Right ventricle myocardium inferior (tissue), 1 donor: ENCODE results near the gene FAM163B. TPM values are rescaled to one million over a fixed set of nuclear protein-coding genes. Genes with fewer than 3 reads are reported as not detected.
A peak's percentile ranks its signal among the peaks of the same experiment; 100 is the strongest.

Experiments used
- ATAC-seq: fragments of 200-7000 bp; cut with Tn5 transposase; one replicate; pipeline ENCODE4 v1.9.1; 2020; ENCODE audit warnings: mild to moderate bottlenecking, moderate library complexity
- DNase-seq: peaks from one replicate; pipeline ENCODE4 v3.0.0; 2021; ENCODE audit errors: missing footprints
- intact Hi-C: fragments of 100-400 bp; cut with DNase I; formaldehyde crosslinking; loops from one replicate; pipeline ENCODE4 v1.11.0; 2022
- total RNA-seq: library from RNA; stranded (reverse); fragmentation: NEBNext Ultra II Directional; extraction: Animal tissue kit (Norgen Biotek cat#: 25700); gene quantifications from one replicate; pipeline ENCODE4 v1.2.1, GENCODE V29; 2021
- donor health status: DM: no; HTN: yes; CAD: no; lungs with severe emphysema.

Gene FAM163B
- total RNA-seq, 1 donor from 2014 or later, result 0.22 TPM

- ATAC-seq (no peak), DNase-seq (no peak)
- intact Hi-C loops, result loop anchor here (2.0 kb wide), 1 partner anchor 19 kb away; no protein-coding TSS in a partner anchor
Measured at GRCh38 chr9:133539991-133540697, 69.0 kb downstream of the FAM163B start.

DNA sequence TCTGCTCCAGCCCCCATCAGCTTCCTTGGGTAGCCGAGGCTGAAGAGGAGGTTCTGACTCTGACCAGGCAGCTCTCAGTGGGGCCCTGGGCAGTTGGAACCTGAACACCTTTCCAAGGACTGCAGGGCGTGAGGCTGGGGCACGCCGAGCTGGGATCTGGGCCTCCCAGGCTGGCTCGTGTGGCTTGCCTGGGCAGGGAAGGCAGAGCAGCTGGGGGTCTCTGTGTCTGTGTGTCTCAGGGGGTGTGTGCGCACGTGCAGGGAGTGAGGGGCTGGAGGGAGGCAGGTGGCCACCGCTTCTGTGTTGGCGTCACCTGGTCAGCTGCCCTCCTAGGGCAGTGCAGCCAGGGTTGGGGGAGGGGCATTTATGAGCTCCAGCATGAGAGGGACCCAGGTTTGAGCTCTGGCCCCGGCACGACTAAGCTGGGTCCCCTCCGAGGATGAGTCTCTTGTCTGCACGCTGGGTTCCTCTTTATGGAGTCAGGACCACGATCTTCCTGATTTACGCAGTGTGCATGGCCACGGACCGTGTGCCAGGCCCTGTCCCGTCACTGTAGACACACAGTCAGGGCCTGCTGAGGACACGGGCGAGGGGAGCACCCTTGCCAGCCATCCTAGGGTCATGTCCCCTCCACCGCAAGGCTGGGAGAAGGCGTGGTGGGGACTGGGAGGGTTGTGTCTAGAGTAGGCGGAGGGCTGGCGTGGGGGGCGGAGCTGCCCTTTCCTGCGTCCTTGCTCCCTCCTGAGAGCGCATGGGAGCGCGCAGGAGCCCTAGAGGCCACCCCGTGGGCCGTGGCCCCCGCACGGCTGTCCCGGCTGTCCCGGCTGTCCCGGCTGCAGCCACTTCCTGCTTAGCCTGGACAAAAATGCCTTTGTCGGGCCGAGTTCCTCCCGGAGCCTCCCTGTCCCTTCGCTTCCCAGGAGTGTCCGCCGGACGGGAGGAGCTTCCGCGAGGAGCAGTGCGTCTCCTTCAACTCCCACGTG, 70.0 kb downstream of the FAM163B start:
- intact Hi-C loops, result loop anchor here (2.0 kb wide), 1 partner anchor 20 kb away; no protein-coding TSS in a partner anchor
- peak; percentile 81 for DNase-seq
- ATAC-seq, result peak; percentile 74

DNA sequence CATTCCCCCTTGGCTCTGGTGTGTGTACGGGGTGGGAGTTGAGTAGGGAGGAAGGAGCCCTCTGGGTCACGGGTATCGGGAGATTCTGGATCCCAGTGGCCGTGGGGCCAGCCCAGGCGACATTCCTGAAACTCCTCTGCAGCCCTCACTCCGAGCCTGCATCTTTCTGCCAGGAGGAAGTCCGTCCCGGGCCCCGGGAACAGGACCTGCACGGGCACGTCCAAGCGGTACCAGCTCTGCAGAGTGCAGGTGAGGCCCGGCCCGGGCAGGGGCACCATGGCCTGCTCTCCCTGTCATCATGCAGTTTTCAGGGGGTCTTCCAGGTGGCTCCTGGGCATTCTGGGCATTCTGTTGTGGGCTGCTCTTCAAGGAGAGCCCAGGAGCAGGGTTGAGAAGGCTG, 71.0 kb downstream of the FAM163B start:
- intact Hi-C loops, result loop anchor here (2.0 kb wide), 1 partner anchor 21 kb away; no protein-coding TSS in a partner anchor
- ATAC-seq, result no peak
- no peak for DNase-seq

GRCh38 chr9:133537257-133537656, 71.9 kb downstream of the FAM163B start:
- DNase-seq (no peak), ATAC-seq (no peak)
- intact Hi-C loops, result no loop called here

DNA sequence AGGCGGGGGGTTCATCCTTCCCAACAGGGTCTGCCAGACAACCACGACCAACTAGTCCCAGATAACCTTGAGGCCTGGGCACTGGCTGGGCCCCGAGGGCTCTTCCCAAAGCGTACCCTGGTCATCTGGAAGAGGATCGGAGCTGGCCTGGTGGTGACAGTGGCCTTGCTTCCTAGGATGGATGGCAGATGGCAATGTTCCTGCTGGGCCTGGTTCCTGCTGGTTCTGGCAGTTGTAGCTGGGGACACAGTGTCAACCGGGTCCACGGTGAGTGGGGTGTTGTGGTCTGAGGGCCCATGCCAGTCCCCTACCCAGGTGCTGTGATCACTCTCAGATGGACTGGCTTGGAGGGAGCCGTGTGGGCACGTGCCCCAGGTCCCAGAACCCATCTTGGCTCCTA, 72.7 kb downstream of the FAM163B start:
- DNase-seq, result no peak
- intact Hi-C loops, result no loop called here
- no peak for ATAC-seq

DNA sequence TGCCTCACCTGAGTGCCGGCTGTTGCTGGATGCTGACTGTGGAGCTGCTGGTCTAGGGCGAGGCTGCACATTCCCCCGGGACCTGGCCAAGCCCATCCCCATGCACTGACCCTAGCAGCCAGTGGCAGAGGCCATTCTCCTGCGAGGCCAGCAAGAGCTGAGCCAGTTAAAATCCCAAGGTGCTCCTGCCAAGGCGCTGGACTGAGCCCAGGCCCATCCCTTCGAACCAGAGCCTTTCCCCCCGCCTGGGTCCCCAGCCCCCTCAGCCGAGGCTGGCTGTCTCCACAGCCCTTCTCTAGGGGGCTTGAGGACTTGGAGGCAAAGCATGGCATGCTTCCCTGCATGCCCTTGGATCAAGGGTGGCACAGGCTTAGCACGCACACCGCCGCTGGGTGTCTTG, 73.1 kb downstream of the FAM163B start:
- DNase-seq (no peak), ATAC-seq (no peak)
- intact Hi-C loops, result no loop called here

DNA sequence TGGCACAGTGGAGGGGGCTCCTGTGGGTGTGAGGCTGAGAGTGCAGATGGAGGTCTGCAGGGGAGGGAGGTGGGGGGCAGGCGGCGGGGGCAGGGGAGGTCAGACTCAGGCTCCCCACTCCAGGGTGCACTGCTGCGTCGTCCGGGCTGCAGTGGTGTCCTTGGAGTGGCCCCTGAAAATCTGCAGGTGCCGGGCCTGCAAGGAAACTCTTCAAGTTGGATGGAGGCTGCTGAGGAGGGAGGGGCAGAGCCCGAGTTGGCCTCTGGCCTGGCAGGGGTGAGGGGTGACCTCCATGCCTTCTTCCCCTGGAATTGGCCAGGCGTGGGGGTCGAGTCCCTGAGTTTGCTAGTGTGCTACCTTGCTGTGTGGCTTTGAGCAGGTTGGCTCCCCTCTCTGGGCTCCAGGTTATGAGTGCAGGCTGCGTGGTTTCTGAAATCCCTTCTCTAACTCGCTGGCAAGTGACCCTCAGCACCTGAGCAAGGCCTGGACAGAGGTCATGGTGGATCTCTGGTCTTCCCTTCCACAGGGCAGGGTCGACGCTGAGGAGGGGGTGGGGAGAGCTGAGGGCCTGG, 73.8 kb downstream of the FAM163B start:
- ATAC-seq (no peak), DNase-seq (no peak)
- intact Hi-C loops, result loop anchor here (2.0 kb wide), 1 partner anchor 47 kb away; no protein-coding TSS in a partner anchor

DNA sequence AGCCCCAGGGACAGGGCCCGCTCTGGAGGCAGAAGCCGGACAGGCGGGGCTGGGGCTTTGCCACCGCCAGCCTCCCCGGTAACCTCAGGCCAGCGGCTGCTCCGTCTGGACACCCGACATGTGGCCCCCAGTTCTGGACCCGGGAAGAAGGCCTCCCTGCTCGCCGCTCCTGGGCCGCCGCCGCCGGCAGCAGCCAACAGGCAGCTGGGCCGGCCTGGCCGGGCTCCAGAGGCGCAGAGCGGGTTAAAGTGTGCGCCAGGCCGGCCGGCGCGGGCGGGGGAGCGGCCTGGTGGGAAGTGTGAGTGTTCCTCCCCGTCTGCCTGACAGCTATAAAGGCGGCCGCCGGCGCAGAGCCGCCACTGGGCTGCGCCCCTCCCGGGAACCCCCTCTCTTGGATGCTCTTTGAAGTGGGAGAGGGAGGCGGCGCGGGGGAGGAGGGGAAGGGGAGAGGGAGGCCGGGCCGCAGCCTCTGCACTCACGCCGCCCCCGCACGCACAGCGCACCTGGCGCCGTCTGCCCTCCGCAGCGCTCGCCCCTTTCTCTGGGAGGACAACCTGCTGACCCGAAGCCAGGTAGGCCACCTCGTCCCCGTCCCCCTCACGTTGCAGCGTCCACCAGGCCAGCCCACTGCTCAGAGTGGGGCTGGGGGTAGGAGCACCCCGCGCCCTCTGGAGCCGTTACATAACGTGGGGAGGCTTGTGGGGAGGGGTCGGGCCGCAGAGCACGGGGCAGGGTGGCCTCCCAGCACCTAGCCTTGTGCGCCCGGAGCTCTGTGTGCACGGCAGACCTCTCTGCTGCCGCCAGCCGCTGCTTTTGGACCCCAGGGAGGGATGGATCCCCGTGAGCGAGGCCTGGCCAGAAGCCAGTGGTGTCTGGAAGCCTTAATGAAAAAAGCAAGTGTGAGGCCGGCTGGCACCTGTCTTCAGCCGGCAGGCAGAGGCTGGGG, 74.6 kb downstream of the FAM163B start, which contains the start of gene ADAMTSL2:
ADAMTSL2 (plus strand) TSS at position 359 of the 946 bp plus-strand sequence. CDS start 2,009 bp downstream, outside the sequence.
- intact Hi-C loops, result loop anchor here (2.0 kb wide), 1 partner anchor 48 kb away; no protein-coding TSS in a partner anchor
- peak; percentile 89 for DNase-seq

DNA sequence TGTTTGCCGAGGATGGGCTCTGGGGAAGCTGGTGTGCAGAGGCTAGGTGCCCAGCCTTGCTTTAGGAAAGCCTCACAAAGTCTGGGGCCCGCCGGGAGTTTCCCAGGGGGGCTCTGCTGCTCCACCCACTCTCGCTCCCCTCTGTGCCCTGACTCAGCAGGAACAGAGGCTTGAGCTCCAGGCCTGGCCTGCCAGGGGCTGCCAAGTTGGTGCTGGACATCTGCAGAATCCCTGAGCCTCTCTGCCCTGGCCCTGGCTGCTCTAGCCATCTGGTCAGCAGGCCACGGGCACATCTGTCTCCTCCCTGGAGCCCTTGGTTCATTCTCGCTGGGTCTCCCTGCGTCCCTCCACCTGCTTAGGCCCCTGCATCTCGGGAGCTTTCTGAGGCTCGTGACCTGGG, 75.3 kb downstream of the FAM163B start:
- DNase-seq (no peak), ATAC-seq (peak; percentile 38)
- intact Hi-C loops, result loop anchor here (1.0 to 2.0 kb wide), 2 partner anchors 49 to 192 kb away; no protein-coding TSS in a partner anchor

More for the DNA sequence above, 74.6 kb downstream of the FAM163B start, which contains the start of gene ADAMTSL2:
- peak; percentile 81 for ATAC-seq

GRCh38 chr9:133532937-133533668, 76.1 kb downstream of the FAM163B start:
- DNase-seq (no peak), ATAC-seq (peak; percentile 42)
- intact Hi-C loops, result loop anchor here (1.0 kb wide), 1 partner anchor 193 kb away; no protein-coding TSS in a partner anchor

GRCh38 chr9:133531293-133531692, 77.9 kb downstream of the FAM163B start:
- intact Hi-C loops, result no loop called here
- no peak for DNase-seq
- ATAC-seq, result no peak

GRCh38 chr9:133529874-133530273, 79.3 kb downstream of the FAM163B start:
- ATAC-seq (no peak), DNase-seq (no peak)
- intact Hi-C loops, result no loop called here

DNA sequence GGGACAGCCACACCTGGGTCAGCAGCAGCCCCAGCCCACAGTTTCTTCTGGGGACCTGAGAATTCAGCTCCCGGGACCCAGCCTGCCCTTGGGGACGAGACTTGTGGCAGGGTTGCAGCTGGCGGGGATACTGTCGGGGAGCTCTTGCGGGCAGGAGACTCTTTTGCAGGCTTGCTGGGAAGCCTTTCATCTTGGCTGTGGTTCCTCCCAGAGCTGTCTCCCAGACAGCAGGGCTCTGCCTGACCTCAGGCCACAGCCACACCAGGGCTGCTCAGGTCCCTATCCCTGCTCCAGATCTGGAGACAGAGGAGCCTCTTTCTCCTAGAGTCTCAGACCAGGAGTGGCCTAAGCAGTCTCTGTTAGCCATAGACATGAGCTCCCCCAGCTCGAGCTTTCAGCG, 79.7 kb downstream of the FAM163B start:
- DNase-seq (no peak), ATAC-seq (no peak)
- intact Hi-C loops, result no loop called here

- intact Hi-C loops, result no loop called here
- no peak for DNase-seq
- ATAC-seq, result no peak
Measured at GRCh38 chr9:133528876-133529241, 80.3 kb downstream of the FAM163B start.

DNA sequence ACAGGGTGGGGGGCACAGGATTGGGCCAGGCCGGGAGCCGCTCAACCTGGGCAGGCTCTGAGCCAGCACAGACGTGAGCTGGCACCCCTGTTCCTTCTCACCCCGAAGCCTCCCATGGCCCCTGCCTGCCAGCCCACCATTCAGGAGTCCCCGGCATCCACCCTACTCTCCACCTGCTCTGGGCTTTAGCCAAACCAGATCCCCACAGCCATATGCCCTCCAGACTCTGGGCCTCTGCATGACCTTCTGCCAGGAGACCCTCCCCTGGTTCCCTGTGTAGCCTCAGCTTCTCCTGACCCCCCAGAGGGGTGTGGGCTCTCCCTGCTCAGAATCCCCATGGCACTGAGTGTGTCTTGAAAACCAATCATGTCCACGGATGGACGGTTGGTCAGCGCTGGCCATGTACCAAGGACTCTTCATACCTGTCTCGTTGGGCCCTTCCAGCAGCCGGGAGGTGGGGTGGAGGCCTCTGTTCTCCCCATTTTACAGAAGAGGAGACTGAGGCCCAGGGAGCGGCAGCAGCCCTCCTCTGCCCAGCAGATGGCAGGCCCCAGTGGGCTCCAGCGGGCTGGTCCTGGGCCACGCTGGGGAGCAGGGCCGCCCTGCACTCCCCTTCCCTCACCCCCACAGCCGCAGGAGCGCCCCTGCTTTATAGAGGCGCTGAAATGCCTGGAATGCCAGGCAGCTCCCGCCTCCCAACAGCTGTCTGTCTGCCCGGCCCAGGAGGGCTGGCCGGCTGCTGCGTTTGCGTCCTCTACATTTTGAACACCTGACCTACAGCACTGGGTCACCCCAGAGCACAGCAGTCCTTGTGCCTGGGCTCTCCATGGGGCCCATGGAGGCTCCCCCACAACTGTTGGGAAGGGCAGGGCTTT, 81.0 kb downstream of the FAM163B start:
- ATAC-seq, result peak; percentile 36
- intact Hi-C loops, result no loop called here
- no peak for DNase-seq

DNA sequence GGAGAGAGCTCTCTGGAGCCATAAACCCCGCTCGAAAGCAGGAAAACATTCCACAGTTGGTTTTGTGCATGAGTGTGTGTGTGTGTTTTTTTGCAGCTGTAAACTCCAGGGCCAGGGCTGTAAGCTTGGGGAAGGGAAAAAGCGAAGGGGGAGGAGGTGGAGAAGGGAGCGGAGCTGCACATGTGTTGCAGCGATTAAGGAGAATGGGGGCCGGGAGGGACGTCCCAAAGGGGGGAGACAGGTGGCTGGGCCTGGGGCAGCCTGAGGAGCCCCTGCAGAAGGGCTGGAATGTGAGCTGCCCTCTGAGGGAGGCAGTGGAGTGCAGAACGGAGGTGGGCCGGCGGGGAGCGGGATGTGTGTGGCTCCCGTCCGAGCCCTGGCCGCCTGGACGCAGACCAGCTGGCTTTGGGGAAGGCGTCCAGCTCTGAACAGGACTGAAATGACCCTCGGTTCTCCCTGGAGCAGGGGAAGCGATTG, 81.7 kb downstream of the FAM163B start:
- DNase-seq (peak; percentile 82), ATAC-seq (peak; percentile 87)
- intact Hi-C loops, result no loop called here
